ENCODE results near the gene TUBGCP6. TPM values are rescaled to one million over a fixed set of nuclear protein-coding genes. Genes with fewer than 3 reads are reported as not detected.
A peak's percentile ranks its signal among the peaks of the same experiment; 100 is the strongest.

The TUBGCP6 gene
- total RNA-seq, 1 donor from 2014 or later, result 48.5 TPM

GRCh38 chr22:50220603-50221409 is 24.0 kb downstream of the TUBGCP6 start:
- ATAC-seq (no peak), DNase-seq (peak; percentile 39)
- no peak for TF ChIP-seq CTCF (IDR thresholded peaks at IDR 0.05)
- peaks cover 93% of the 10 kb centered on the region for H3K36me3 ChIP-seq
- no peaks in the 10 kb centered on the region for H3K27me3 ChIP-seq (ENCODE audit: low read depth)
- intact Hi-C loops (cut with DNase I), result no loop called here
- H3K4me3 ChIP-seq, result no peak overlapping the region
- H3K9me3 ChIP-seq, result no peaks in the 10 kb centered on the region
- H3K27ac ChIP-seq, result no peak overlapping the region
- H3K4me1 ChIP-seq, result peaks cover 6% of the 10 kb centered on the region

- no peak for TF ChIP-seq CTCF (IDR thresholded peaks at IDR 0.05)
- DNase-seq (peak; percentile 42), ATAC-seq (peak in 1 of 2 donors; percentile 1)
- Histone ChIP-seq H3K4me3 (no peak overlapping the region), H3K27ac (no peak overlapping the region), H3K36me3 (peaks cover 91% of the 10 kb centered on the region), H3K4me1 (peaks cover 6% of the 10 kb centered on the region), H3K9me3 (no peaks in the 10 kb centered on the region), H3K27me3 (ENCODE audit: low read depth) (no peaks in the 10 kb centered on the region)
- intact Hi-C loops (cut with DNase I), result no loop called here
Measured at GRCh38 chr22:50219800-50220602, 24.8 kb downstream of the TUBGCP6 start.

DNA sequence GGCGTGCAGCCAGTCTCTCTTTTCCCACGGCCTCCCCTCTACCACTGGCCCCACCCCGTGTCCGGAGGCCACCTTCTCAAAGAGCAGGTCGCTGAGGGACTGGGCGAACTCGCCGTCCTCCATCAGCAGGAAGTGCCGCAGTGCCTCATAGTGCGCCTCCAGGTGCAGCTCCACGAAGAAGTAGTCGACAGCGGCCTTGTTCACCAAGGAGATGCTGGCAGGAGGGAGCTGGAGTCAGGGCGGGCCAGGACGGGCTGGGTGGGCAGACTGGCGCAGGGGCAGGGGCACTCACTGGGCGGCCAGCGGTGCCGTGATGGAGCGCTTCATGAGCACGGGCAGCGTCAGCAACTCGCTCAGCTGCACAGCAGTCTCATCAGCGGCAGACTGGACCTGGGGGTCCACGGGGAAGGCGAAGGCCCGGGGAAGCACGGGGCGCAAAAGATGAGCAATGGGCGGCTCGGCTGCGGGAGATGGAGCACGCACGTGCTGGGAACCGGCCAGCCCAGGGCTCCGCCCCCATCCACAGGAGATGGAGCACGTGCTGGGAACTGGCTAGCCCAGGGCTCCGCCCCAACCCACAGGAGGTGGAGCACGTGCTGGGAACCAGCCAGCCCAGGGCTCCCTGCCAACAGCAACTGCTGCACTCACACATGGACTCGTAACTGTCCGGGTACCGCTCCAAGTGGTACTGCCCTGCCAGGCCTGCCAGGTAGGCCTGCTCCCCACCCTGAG is 25.7 kb downstream of the TUBGCP6 start:
- intact Hi-C loops (cut with DNase I), result no loop called here
- DNase-seq, result peak; percentile 90
- no peak for TF ChIP-seq CTCF (IDR thresholded peaks at IDR 0.05)
- no peaks in the 10 kb centered on the region for H3K9me3 ChIP-seq
- H3K27ac ChIP-seq, result no peak overlapping the region
- peak; percentile 85 to 87 for ATAC-seq
- no peak overlapping the region for H3K4me3 ChIP-seq
- no peaks in the 10 kb centered on the region for H3K27me3 ChIP-seq (ENCODE audit: low read depth)
- peaks cover 91% of the 10 kb centered on the region for H3K36me3 ChIP-seq
- H3K4me1 ChIP-seq, result peaks cover 6% of the 10 kb centered on the region

- TF ChIP-seq CTCF (IDR thresholded peaks at IDR 0.05), result no peak
- H3K36me3 ChIP-seq, result peaks cover 91% of the 10 kb centered on the region
- peak; percentile 4 to 6 for ATAC-seq
- no peaks in the 10 kb centered on the region for H3K27me3 ChIP-seq (ENCODE audit: low read depth)
- H3K4me1 ChIP-seq, result peaks cover 6% of the 10 kb centered on the region
- H3K9me3 ChIP-seq, result no peaks in the 10 kb centered on the region
- intact Hi-C loops (cut with DNase I), result no loop called here
- H3K27ac ChIP-seq, result no peak overlapping the region
- no peak overlapping the region for H3K4me3 ChIP-seq
- peak; percentile 47 for DNase-seq
Measured at GRCh38 chr22:50218153-50218995, 26.4 kb downstream of the TUBGCP6 start.
